Upper lobe of left lung (tissue), 4 donors: ENCODE measurements around the gene PDAP1.

Experiments used
- CTCF ChIP-seq, 6 experiments: fragments of 450-650 bp in 4 of 6; fragments of 200-600 bp in 2 of 6; sonication (generic) in 2 of 6; IDR thresholded peaks; one replicate each; pipeline ENCODE4 v1.5.1; 2016 to 2019; ENCODE audit warnings: antibody characterized with exemption in 6 of 6
- POLR2A ChIP-seq, 4 donors: fragments of 450-650 bp; IDR thresholded peaks; one replicate each; pipeline ENCODE4 v1.5.1; 2016 to 2017; ENCODE audit warnings: antibody characterized with exemption in 4 of 4, mild to moderate bottlenecking in 2 of 4
- POLR2AphosphoS5 ChIP-seq, 2 donors: sonication (generic); formaldehyde crosslinking; IDR thresholded peaks; one replicate each; pipeline ENCODE4 v1.5.1; 2017; ENCODE audit warnings: antibody characterized with exemption in 2 of 2

GRCh38 chr7:99392046-99392445 is 16.4 kb downstream of the PDAP1 start:
- TF ChIP-seq CTCF (IDR thresholded peaks at IDR 0.05): no peak
- TF ChIP-seq POLR2AphosphoS5 (IDR thresholded peaks at IDR 0.05): no peak
- TF ChIP-seq POLR2A (IDR thresholded peaks at IDR 0.05): no peak
